Kidney (tissue), 14 donors: ENCODE measurements around the gene MPO. TPM values are rescaled to one million over a fixed set of nuclear protein-coding genes. Genes with fewer than 3 reads are reported as not detected.

ENCODE experiments used
- DNase-seq, 5 donors: peaks; one replicate each; pipeline ENCODE4 v3.0.0-alpha.2; 2013 to 2020
- FAIRE-seq: peaks from 2 replicates; lab custom pipeline; 2012; peaks lifted over from hg19 to GRCh38; lab: Jason Lieb, UNC
- H3K27ac ChIP-seq, 2 donors: one replicate each; pipeline ENCODE4 v1.7.0; 2013; ENCODE audit warnings: low read depth in 2 of 2, low read length in 2 of 2, inconsistent platforms in 1 of 2
- H3K27me3 ChIP-seq: one replicate; pipeline ENCODE4 v1.7.1; 2013; ENCODE audit warnings: low read length, inconsistent platforms; ENCODE audit not compliant: control insufficient read depth, insufficient read depth
- H3K36me3 ChIP-seq, 3 donors: one replicate each; pipeline versions ENCODE4 v1.7.0 to v1.7.1; 2013; ENCODE audit warnings: low read length in 3 of 3, control low read depth in 1 of 3, inconsistent platforms in 1 of 3; ENCODE audit not compliant: insufficient read depth in 3 of 3, control insufficient read depth in 2 of 3
- H3K4me1 ChIP-seq, 3 donors: one replicate each; pipeline versions ENCODE4 v1.7.0 to v1.7.1; 2013; ENCODE audit warnings: low read length in 3 of 3, inconsistent platforms in 1 of 3, low read depth in 1 of 3; ENCODE audit not compliant: control insufficient read depth in 2 of 3, insufficient read depth in 2 of 3
- H3K4me3 ChIP-seq, 3 donors: one replicate each; pipeline versions ENCODE4 v1.7.0 to v1.8.1; 2013; ENCODE audit warnings: low read length in 3 of 3, control low read depth in 1 of 3, inconsistent platforms in 1 of 3
- H3K9ac ChIP-seq, 3 donors: one replicate each; pipeline versions ENCODE4 v1.7.0 to v1.7.1; 2013; ENCODE audit warnings: low read length in 3 of 3, control low read depth in 1 of 3, inconsistent platforms in 1 of 3
- H3K9me3 ChIP-seq, 3 donors: one replicate each; pipeline versions ENCODE4 v1.7.0 to v1.7.1; 2013; ENCODE audit warnings: low read length in 3 of 3, control low read depth in 1 of 3, inconsistent platforms in 1 of 3; ENCODE audit not compliant: control insufficient read depth in 2 of 3, insufficient read depth in 1 of 3
- CTCF ChIP-seq: IDR thresholded peaks from 3 replicates; pipeline ENCODE4 v1.5.1; 2012; ENCODE audit warnings: mild to moderate bottlenecking, moderate library complexity, borderline replicate concordance; ENCODE audit not compliant: insufficient read depth; ENCODE audit errors: extremely low read depth
- intact Hi-C: fragments of 100-400 bp; cut with DNase I; formaldehyde crosslinking; loops from one replicate; pipeline ENCODE4 v1.11.1; 2022
- polyA plus RNA-seq: library from polyadenylated mRNA; stranded (reverse); fragments of 350-450 nt; fragmentation: Illumina TruSeq; extraction: RNeasy Lipid Tissue Mini Kit (QIAGEN cat#74804); gene quantifications from one replicate; pipeline ENCODE4 v1.2.3, GENCODE V29; 2014; ENCODE audit warnings: low read depth, low replicate concordance; ENCODE audit not compliant: insufficient read depth
- total RNA-seq: library from RNA; stranded (reverse); fragmentation: NEBNext Ultra II Directional; extraction: Animal tissue kit (Norgen Biotek cat#: 25700); gene quantifications from one replicate; pipeline ENCODE4 v1.2.1, GENCODE V29; 2021
- donor health status: control.
- donor health status: control.
- donor health status: control.
- donor health status: control.
- donor health status: control.
- donor health status: DM: yes; HTN: yes; CAD: no.
- donor health status: Normal renal cell carcinoma (clear cell type).

The MPO gene
- total and polyA plus RNA-seq, 2 donors from 2014 or later = 0.47 TPM; not detected in 1

DNA sequence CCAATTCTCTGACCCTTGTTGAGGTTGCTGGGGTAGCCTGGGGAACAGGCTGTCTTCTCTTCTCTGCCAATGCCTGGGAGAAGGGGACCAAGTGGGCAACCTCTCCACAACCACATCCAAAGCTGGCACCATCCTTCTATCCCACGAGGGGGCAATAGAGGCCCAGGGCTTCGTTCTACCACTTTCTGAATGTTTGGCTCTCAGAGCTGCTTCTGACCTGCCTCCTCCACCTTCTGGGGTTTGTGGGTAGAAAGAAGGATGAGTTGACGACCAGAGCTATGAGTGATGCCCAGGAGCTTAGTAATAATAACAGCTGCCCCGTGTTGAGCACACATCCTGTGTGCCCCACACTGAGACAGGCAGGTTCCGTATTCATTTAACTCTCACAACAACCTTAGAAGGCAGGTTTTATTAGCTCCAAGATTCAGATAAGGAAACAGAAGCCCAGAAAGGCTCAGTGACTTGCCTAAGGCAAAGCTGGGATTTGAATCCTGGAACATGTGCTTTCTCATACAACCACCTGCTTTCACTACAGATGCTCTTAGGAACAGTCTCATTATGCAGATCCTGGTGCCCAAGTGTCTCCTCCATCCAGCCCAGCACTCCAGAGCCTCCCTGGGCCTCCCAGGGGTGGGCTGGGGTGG, 36.8 kb upstream of the MPO start:
- H3K4me3 ChIP-seq = no peak overlapping the region
- H3K27me3 ChIP-seq = no peaks in the 10 kb centered on the region
- no peaks in the 10 kb centered on the region for H3K4me1 ChIP-seq
- no peak overlapping the region for H3K27ac ChIP-seq
- TF ChIP-seq CTCF = peak; percentile 65
- intact Hi-C loops = no loop called here
- peaks cover 0 to 4% (median 3%) of the 10 kb centered on the region in 3 donors for H3K36me3 ChIP-seq
- H3K9me3 ChIP-seq = no peaks in the 10 kb centered on the region
- no peak for FAIRE-seq
- DNase-seq = peak in 4 of 5 donors; percentile 47 to 60 (median 56)
- H3K9ac ChIP-seq = no peak overlapping the region

DNA sequence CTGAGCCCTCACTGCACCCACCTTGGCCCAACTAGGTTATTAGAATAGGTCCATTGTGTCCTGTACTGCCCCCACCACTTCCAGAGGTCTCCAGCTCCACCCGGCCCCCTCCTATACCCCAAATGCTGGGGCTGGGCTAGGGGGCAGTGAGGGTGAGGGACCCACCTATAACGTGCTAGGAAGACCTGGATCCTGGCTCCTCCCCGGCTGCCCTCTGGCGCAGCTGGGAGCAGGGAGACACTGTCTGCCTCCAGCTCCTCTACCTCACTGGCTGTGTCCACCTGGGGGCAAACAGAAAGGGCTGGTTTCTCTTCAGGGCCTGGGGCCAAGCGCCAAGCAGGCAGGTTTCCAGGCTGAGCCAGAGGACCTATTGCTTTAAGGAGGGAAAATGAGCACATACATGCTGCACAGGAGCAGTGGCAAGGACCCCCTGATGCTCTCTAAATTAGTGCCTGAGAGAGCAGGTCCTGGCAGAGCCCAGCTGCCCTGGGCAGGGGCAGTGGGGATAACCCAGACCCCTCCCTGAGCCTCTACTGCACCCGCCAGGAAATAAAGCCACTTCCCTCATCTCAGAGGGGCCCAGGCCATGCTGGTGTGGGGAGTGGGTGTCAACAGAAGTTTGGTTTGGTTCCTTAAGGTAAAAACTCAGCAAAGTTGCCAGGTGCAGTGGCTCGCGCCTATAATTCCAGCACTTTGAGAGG, 35.7 kb upstream of the MPO start:
- intact Hi-C loops = no loop called here

DNA sequence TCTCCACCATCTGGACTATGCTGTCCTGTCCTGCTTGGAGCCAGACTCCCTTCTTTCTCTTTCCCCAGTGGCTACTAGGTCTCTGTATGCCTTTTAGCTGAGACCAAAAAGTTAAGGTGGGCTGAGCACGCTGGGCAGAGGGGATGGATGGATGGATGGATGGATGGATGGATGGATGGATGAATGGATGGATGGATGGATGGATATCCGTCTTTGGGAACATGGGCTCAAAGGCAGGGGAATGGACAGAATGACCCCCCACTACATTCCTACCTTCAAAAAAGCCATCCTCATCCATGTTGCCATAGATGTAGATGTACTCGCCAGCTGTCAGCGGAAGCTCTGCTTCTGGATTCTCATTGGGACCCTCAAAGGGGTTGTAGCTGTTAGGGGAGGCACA, 35.0 kb upstream of the MPO start:
- H3K9me3 ChIP-seq = no peaks in the 10 kb centered on the region
- FAIRE-seq = no peak
- H3K36me3 ChIP-seq = no peaks in the 10 kb centered on the region
- H3K4me3 ChIP-seq = no peak overlapping the region
- H3K27me3 ChIP-seq = no peaks in the 10 kb centered on the region
- H3K27ac ChIP-seq = no peak overlapping the region
- H3K9ac ChIP-seq = no peak overlapping the region
- DNase-seq = no peak
- H3K4me1 ChIP-seq = no peaks in the 10 kb centered on the region
- no peak for TF ChIP-seq CTCF
- intact Hi-C loops = no loop called here

More for the DNA sequence above, 35.7 kb upstream of the MPO start:
- H3K36me3 ChIP-seq = no peaks in the 10 kb centered on the region
- FAIRE-seq (no peak), DNase-seq (peak in 3 of 5 donors; percentile 4 to 59 (median 21))
- TF ChIP-seq CTCF = no peak
- no peaks in the 10 kb centered on the region for H3K4me1 ChIP-seq
- H3K4me3 ChIP-seq = no peak overlapping the region
- H3K9ac ChIP-seq = no peak overlapping the region
- no peaks in the 10 kb centered on the region for H3K9me3 ChIP-seq
- no peaks in the 10 kb centered on the region for H3K27me3 ChIP-seq
- H3K27ac ChIP-seq = no peak overlapping the region
